ENCODE measurements around the gene ABCA2.

DNA sequence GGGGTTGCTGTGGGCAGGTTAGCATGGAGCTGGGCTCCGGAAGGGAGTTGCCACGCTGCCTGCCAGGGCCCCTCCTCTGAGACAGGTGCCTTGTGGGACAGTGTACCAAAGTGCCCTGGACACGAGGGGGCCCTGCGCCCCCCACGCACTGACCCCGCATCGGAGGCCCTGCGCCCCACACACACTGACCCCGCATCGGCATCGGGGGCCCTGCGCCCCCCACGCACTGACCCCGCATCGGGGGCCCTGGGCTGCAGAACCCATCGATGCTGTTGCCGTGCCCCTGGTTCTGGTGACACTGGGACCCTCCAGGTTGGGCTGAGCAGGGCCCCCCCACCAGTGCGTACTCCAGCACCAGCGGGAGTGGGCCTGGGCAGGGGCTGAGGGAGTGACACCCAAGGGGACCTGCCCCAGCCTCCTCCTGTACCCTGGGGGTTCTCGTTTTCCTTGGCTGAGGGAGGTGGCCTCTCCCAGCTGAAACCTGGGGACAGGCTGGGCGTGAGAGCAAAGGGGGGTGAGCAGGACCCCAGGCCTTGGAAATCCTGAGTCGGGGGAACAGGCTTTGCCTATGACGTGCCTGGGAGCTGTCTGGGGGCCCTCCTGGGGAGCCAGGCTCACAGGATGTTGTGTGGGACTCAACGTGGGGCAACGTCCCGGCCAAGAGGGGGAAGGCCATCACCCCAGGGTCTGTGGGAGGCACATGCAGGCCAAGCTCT, 35.4 kb upstream of the ABCA2 start:
- TF ChIP-seq POLR2A (IDR thresholded peaks at IDR 0.05; ENCODE audit: low read length), result no peak
- no peak for TF ChIP-seq GATA1 (IDR thresholded peaks at IDR 0.05; ENCODE audit: low read depth, low read length)

Measured in erythroblast (primary cell).